GOT3 (cell line): ENCODE results near the gene ARHGEF7.

ENCODE experiments used
- DNase-seq: peaks from one replicate; lab custom pipeline; 2025; ENCODE audit warnings: mixed read lengths; lab: John Stamatoyannopoulos, UW

Gene ARHGEF7

GRCh38 chr13:111111376-111111937 is 3.7 kb upstream of the ARHGEF7 start:
- no peak for DNase-seq

DNA sequence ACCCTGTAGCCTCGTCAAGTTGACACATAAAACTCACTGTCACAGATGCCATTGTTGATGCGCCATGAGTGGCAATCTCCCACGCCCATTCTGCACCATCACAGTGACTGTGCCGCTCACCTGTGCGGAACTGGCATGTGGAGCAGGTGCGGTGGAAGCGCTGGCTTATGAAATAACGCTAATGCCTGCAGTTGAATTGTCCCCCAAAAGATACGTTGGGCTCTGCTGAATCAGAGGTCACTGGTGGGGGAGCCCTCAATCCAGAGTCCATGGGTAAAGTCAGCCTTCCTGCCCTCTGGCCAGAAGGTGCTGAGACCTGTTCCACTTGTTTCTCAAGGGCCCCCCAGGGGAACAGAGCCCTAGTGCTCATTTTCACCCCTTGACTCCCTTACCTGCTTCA is 2.9 kb upstream of the ARHGEF7 start:
- no peak for DNase-seq

DNA sequence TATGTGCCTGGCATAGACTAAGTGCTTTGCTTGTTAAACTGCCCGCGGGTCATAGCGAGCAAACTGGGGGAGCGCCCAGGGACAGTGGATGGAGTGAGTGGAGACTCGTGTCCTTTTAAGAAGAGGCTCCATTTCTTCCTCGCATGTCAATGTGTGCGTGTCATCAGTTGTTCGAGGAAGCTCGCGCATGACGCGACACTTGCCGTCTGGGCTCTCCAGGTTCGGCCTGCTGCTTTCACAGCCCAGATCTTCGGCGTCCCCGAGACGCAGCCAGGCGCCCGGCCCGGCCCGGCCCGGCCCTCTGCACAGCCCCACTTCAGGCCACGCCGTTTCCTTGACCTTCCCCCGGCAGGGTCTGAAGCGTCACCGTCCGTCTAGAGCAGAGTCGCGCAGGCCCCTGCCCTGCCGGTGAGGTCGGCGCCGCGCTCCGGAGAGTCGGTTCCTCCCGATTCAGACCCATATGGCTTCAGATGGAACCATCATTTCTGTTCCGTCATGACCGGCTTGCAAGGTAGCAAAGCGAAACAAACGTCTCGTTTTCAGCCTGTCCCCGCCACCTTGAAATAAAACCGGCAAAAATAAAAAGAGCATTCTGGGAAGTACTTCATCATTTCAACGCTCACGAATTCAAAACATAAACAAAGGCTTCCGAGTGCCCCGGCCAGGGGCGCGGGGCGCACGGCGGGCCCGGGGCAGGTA is 599 bp upstream of the ARHGEF7 start:
- DNase-seq: no peak

DNA sequence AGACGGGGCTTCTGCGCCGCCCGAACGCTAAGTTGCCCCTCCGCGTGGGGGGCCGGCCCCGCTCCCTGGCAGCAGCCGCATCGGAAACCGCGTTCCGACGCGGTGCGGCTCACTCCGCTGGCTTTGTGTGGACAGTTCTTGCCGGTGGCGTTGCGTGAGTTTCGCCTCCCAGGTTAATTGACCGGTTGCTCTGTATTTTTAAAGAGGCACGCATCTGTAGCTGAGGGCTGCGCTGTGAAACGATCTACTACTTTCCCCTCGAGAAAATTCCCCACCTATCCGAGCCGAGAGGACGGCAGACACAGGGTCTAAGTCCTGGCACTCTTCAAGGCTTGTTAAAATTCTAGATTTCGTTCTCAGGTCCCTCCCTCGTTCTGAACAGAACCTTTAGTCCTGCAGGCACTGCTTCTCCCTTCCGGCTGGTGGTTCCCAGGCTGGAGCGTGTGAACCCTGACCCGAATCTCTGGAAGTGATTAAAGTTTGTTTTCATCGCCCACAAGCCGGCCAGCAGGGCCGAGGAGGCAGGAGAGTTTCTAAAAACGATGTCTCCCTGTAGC is 933 bp downstream of the ARHGEF7 start:
- no peak for DNase-seq

DNA sequence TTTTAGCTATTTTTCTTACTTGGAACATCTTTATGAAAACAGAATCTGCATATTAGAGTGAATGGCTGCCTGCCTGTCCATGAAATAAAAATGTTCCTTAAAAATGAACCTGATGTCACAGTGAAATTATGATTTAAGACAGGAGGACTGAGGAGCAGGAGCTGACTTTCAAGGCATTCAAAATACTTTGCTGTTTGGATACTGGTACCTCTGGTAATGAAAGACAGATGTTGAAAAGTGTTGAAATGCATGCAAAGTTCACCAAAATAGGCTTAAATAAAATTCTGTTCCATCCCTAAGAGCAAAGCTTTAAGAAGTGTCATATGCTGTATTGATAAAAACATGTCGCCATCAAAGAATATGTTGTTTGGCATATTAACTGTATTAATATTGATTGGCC is 1.7 kb downstream of the ARHGEF7 start:
- no peak for DNase-seq

GRCh38 chr13:111117289-111117688 is 2.2 kb downstream of the ARHGEF7 start:
- DNase-seq: no peak

DNA sequence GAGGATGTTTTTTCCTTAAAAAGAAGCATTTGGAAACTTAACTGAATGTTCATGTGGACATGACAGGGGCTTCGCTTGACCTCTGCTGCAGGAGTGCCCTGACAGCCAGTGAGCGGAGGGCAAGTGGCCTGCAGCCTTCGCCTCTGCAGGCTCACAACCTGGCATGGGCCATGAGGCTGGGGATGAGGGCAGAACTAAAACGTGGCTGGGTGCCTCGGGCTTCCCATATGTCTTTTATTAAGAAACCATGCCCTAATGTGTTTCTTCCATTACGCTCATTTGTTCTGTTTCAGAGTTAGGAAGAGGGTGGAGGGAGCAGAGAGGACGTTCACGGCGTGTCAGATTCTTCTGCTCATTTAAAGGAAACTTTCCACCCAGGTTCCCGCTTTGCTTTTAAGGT is 2.9 kb downstream of the ARHGEF7 start:
- no peak for DNase-seq

DNA sequence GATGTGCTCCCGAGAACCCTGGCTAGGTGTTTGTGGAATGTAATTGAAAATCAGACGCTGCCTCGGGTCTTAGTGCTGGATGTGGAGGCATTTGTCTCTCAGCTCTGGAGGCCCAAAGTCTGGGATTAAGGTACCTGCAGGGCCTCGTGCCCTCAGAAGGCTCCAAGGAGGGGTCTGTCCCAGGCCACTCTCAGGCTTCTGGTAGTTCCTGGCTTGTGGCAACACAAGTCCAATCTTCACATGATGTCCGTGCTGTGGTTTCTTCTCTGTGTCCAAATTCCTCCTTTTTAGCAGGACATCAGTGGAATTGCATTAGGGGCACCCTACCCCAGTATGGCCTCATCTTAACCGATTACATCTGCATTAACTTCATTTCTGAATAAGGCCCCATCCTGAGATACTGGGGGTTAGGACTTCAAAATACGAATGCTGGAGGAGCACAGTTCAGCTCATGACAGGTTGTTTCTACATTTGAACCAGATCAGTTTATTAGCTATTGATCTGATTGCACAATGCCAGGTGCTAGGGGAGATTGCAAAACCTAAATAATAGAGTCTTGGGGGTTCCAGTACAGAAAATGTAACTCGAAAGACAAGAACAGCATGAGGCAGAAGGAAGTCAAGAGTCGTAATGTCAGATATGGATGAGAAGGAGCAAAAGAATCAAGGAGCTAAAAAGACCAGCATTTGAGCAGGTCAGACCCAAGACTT is 3.9 kb downstream of the ARHGEF7 start:
- DNase-seq: no peak

DNA sequence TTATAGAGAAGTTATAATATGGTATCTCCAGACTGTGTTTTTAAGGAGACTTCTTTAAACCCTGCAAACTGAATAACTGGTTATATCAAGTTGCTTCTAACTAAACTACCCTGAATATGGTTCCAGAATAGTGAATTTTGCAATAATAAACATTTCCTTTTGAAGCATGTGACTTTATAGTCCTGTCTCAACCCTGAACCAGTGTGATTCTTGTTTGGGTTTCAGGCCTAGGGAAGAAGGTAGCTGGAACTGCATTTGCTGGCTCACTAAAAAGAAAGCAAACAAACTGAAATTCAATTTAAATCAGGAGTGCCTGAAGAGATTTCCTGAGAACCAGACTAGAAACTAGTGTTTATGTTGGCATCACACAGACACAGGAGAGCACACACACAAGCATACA is 4.9 kb downstream of the ARHGEF7 start:
- no peak for DNase-seq

DNA sequence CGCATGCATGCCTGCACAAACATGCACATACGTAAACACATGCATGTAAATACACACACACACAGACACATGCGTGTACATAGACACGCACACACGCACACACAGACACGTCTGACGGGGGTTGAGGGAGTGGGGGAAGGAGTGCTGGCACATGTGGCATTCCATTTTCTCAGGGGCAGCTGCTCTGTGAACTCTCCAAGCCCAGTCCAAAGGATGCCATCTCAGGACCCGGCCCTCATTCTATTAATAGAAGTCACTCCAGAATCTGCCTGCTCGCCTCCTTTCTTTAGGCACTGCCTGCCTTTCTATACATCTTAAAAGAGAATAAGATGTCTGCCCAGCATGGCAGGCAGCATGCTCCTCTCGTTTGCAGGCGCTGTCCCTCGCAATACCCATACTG is 5.3 kb downstream of the ARHGEF7 start:
- DNase-seq: no peak

- no peak for DNase-seq
Measured at GRCh38 chr13:111120913-111121312, 5.8 kb downstream of the ARHGEF7 start.

DNA sequence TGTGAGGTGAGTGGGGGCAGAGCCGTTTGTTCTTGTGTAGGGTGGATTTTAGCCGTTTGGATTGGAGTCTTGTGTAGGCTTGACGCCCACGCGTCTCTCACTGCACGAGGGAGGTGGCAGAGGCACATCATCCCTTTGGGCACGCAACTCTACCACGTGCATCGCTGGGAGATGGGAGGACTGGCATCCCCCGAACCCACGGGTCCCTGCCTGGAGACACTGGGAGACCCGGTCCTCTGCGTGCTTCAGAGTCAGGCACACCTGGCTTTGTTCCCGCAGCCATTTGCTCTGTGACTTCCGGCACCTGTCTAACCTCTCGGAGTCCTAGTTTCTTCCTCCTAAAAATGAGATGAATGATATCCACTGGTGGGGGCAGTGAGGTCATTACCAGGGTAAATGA is 6.4 kb downstream of the ARHGEF7 start:
- DNase-seq: no peak

GRCh38 chr13:111122056-111122455 is 6.9 kb downstream of the ARHGEF7 start:
- no peak for DNase-seq

DNA sequence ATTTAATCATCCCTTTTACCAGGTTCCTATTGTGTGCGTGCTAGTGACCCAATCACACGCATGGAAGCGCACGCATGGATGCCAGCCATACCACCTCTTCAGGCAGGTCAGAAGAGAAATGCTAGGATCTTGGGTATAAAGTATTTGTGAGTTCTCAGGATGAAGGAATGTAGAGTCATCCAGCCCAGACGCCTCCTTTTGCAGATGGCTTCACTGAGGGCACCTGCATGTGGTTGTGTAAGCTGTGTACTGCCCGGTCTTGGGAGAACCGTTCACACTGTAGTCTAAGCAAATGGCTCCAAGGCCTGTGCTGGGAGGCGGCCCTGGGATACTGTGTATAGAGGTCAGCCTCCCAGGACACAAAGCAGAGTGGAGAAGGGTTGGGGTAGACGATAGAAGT is 7.5 kb downstream of the ARHGEF7 start:
- no peak for DNase-seq

DNA sequence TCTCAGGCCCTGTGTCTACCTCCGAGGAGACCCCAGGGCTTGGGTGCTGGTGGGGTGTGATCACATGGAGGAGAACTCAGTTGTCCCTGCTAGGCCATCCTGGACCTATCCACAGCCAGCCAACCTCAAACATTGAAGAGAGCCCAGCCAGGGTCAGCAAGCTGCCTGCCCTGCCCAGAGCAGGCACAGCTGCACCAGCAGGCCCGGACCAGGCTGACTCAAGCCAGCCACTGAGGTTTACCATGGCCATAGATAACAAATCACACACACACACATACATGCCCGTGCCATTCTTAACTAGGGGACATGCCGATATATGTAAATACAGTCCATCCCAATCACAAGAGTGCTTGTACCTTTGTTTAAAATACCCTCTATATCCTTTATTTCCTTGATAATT is 8.1 kb downstream of the ARHGEF7 start:
- no peak for DNase-seq

- DNase-seq: no peak
Measured at GRCh38 chr13:111123649-111124048, 8.5 kb downstream of the ARHGEF7 start.

GRCh38 chr13:111126509-111126908 is 11.4 kb downstream of the ARHGEF7 start:
- no peak for DNase-seq

- no peak for DNase-seq
Measured at GRCh38 chr13:111129465-111130115, 14.5 kb downstream of the ARHGEF7 start.

GRCh38 chr13:111130116-111130508 is 15.0 kb downstream of the ARHGEF7 start:
- DNase-seq: no peak

- DNase-seq: no peak
Measured at GRCh38 chr13:111131048-111131447, 15.9 kb downstream of the ARHGEF7 start.

DNA sequence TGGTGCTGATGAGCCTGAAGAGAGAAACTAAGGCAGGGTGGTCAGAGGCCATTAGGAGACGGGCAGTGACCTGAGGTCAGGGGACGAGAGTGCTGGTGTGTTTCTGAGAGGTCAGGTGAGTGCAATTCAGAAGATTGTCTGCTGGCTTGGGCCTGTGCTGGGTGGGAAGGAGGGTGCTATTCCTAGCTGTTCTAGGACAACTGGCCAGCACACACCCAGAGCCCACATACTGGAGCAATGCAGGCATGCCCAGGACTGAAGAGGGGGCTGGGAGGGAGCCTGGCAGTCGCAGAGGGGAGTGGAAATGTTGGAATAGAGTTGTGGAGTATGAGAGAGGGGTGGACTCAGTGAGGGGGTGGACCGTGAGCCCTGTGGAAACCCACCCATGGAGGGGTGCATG is 16.5 kb downstream of the ARHGEF7 start:
- no peak for DNase-seq

GRCh38 chr13:111132948-111133347 is 17.8 kb downstream of the ARHGEF7 start:
- DNase-seq: no peak

DNA sequence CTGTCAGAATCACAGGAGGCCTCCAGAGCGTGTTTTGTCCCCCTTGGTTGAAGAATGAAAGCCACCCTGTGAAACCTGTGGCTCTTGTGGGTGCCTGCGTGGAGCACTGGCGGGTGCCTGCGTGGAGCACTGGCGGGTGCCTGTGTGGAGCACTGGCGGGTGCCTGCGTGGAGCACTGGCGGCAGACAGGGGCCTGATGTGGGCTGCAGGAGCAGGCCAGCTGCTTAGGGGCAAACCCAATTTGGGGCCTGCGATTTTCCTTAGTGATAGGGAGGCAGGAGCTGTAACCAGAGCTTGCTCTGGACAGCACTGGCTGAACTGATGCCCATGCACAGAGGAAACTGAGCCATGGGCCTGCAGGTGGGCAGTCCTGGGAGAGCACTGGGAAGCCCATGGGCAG is 24.3 kb downstream of the ARHGEF7 start:
- no peak for DNase-seq
